HG02763 (cell line): ENCODE results near the gene INHBC.
A peak's percentile ranks its signal among the peaks of the same experiment; 100 is the strongest.

Experiments used
- ATAC-seq: cut with Tn5 transposase; IDR thresholded peaks from one replicate; pipeline ENCODE4 v1.9.1; 2021; ENCODE audit warnings: mild to moderate bottlenecking, moderate library complexity; ENCODE audit not compliant: unreplicated experiment

INHBC gene

DNA sequence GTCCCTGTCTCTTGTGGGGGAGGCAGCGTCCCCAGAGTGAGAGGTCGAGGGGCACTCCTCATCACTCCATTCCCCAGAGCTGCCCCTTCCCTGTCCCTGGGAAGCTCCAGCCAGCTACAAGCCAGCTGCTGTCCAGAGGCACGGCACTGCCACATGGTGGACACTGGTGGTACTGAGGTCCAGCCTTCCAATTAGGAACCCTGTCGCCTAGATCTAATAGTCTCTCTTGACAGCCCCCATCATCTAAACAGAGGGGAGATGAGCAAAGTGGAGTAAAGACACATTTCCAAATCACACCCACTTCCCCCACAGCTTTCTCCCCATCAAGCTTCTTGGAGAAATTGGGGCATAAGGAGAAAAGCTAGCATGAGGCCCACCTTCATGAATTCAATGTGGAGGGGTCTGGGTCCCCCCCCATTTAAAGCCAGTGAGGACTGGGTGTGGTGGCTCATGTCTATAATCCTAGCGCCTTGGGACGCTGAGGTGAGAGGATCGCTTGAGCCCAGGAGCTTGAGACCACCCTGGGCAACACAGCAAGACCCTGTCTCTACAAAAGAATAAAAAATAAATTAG is 18.4 kb downstream of the INHBC start:
- ATAC-seq = no peak

DNA sequence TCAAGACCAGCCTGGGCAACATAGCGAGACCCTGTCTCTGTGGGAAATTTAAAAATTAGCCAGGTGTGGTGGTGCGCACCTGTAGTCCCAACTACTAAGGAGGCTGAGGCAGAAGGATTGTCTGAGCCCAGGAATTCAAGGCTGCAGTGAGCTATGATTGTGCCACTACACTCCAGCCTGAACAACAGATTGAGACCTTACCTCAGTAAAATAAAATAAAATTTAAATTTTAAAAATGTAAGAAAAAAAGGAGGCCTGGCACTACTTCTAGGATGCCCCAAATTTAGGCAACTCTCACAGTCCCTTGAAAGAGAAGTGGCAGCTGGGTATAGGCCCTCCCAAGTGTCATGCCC is 19.6 kb downstream of the INHBC start:
- no peak for ATAC-seq

DNA sequence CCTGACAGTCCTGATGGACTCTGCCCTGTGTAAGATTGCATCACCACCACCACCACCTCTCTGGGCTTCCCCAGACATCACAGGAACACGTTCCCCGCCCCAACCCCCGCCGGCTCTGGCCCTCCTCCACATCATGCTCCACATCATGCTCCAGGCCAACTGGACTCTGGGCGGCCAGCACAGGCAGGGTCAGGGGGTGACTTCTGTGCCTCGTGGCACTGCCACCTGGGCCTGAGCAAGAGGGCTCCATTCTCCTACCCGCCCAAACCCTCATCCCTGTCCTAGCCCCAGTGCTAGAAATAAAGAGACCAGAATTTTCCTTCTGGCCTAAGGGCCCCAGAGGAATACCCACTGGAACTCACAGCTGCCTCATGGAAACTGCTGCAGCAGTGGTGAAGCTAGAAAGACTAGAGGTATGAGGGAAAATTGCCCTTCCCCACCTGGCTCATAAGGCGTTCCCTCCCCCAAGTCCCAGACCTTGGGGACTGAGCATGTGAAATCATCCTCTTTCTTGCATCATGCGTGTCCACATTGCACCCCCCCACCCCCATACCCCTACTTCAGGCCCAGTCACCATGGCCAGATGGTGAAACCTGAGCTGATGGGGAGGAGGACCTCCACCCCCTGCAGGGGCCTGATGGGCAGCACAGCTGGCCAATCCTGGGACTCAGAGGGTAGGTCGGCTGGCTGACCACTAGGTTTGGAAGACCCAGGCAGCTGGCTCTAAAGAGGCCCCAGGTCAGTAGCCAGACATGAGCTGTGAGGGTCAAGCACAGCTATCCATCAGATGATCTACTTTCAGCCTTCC is 20.2 kb downstream of the INHBC start, which contains the start of gene INHBE:
INHBE (plus strand) TSS at position 742 of the 808 bp plus-strand sequence. CDS start 230 bp downstream, outside the sequence.
- no peak for ATAC-seq

DNA sequence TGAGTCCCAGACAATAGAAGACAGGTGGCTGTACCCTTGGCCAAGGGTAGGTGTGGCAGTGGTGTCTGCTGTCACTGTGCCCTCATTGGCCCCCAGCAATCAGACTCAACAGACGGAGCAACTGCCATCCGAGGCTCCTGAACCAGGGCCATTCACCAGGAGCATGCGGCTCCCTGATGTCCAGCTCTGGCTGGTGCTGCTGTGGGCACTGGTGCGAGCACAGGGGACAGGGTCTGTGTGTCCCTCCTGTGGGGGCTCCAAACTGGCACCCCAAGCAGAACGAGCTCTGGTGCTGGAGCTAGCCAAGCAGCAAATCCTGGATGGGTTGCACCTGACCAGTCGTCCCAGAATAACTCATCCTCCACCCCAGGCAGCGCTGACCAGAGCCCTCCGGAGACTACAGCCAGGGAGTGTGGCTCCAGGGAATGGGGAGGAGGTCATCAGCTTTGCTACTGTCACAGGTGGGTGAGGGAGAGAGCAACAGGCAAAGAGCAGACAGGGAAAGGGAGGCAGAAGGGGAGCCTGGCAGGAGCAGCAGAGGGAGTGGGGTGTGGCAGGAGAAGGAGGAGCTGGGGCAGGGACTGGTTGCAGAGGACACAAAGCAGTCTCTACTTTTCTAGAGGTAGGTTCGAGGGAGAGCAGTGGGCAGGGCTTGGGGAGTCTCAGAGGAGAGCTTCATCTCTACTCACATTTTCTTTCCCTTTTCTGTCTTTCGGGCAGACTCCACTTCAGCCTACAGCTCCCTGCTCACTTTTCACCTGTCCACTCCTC is 21.0 kb downstream of the INHBC start:
- ATAC-seq = no peak

DNA sequence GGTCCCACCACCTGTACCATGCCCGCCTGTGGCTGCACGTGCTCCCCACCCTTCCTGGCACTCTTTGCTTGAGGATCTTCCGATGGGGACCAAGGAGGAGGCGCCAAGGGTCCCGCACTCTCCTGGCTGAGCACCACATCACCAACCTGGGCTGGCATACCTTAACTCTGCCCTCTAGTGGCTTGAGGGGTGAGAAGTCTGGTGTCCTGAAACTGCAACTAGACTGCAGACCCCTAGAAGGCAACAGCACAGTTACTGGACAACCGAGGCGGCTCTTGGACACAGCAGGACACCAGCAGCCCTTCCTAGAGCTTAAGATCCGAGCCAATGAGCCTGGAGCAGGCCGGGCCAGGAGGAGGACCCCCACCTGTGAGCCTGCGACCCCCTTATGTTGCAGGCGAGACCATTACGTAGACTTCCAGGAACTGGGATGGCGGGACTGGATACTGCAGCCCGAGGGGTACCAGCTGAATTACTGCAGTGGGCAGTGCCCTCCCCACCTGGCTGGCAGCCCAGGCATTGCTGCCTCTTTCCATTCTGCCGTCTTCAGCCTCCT is 21.6 kb downstream of the INHBC start:
- ATAC-seq = no peak

DNA sequence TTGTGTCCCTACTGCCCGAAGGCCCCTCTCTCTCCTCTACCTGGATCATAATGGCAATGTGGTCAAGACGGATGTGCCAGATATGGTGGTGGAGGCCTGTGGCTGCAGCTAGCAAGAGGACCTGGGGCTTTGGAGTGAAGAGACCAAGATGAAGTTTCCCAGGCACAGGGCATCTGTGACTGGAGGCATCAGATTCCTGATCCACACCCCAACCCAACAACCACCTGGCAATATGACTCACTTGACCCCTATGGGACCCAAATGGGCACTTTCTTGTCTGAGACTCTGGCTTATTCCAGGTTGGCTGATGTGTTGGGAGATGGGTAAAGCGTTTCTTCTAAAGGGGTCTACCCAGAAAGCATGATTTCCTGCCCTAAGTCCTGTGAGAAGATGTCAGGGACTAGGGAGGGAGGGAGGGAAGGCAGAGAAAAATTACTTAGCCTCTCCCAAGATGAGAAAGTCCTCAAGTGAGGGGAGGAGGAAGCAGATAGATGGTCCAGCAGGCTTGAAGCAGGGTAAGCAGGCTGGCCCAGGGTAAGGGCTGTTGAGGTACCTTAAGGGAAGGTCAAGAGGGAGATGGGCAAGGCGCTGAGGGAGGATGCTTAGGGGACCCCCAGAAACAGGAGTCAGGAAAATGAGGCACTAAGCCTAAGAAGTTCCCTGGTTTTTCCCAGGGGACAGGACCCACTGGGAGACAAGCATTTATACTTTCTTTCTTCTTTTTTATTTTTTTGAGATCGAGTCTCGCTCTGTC is 22.3 kb downstream of the INHBC start:
- ATAC-seq = no peak

DNA sequence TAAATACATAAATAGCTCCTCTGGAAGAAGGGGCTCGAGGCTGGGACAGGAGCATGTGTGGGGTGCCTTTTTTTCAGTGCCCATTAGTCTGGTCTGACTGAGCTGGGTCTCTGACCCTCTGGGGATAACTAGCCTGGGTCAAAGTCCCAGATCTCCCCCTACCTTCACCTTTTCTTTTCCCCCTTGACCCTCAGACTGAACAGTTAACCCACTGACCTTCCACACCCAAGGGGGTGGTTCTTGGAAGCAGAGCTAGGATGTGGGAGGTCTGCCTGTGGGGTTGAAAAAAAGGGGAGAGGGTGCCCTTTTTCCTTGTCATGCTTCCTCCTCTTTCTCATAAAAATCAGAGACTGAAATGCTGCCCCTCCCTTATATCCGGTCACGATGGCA is 24.1 kb downstream of the INHBC start:
- no peak for ATAC-seq

DNA sequence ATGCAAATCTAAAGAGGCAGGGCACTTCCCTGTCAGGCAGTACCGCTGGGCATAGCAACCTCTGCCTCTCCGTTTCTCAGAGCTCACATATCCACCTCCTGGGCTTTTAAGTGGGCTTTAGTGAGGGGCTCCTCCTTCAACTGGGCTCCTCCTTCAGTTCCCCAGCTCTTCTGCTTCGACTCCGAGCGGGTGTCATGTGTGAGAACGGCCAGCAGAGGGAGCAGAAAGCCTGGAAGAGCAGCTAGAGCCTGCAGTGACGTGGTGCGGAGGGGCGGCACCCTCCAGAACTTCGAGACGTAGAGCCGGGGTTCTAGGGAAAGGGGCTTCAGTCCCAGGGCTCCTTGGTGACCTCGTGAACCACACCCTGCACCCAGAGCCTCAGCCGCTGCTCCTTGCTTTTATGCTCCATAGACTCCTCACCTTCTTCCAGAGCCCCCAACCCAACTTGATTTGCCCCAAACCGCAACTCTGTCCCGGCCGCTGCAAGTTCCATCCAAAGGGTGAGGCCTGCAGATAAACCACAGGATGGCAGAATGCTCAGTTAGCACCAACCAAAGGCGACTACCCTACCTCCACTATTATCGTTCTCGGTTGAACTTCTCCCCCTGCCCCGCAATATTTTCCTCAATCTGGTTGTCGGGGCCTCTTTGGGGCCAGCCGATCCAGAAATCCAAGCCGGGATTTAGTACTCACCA is 24.6 kb downstream of the INHBC start:
- ATAC-seq = peak; percentile 52

DNA sequence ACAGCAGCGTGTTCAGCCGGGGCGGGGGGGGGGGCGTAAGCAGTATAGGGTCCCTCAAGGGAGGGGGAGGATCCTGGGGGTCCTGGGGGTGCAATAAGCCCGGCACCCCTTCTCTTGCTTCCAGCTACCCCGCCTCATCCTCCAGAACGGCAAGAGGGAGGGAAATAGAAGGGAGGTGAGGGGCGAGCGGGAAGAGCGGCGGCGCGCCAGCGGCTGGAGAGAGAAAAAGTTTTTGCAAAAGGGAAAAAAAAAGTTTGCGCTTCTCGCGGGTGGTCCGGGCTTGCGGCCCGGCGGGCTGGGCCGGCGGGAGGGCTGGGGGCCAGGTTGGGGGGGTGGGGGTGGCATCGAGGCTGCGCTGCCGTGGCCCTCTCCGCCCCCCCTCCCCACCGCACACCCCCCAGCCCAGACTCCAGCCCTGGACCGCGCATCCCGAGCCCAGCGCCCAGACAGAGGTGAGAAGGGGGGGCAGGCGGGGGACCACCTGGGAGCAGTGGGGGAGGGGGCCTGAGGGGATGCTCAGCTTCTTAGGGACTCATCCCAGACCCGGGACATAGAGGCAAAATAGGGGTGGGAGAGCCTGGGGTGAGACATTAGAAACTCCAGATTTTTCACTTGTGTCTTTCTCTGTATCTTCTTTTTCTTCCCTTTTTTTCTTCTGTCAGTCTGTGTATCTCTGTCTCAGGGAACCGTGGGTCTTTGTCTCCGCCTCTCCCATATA is 25.3 kb downstream of the INHBC start, which contains the start of gene GLI1:
GLI1 (plus strand) TSS at position 36 of the 718 bp plus-strand sequence. CDS start 3,907 bp downstream, outside the sequence.
- no peak for ATAC-seq

DNA sequence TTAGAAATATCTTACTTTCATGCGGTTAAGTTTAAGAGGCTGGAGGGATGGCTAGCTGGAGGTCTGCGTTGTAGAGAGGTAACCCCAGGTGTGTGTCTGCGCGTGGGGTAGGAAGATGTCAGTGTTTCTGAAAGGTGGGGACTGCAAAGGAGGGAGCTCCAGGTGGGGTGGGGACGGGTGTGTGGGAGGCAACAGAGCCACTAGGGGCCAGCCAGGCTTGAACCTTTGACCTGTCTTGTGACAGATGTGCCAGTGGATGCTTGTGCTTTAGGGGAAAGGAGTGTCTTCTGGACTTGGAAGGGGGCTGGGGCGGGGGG is 25.8 kb downstream of the INHBC start:
- no peak for ATAC-seq

DNA sequence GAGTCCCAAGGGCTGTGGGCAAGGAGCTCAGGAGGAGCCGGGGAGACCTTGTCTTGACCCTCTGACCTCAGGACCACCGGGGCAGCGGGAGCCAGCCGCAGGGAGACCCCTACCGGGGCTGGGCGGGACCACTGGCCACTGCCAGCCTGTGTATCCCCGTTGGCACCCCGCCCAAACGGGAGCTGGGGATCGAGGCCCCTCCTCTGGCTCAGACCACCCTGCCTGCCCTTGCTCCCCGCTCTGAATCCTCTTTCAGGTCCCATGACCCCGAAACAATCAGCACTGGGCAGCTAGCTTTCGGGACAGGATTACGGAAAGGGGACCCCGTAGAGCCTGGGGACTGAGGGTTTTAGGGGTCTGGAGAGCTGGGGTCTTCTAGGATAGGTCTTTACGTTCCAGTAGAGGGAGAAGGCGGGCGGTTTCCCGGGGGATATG is 26.3 kb downstream of the INHBC start:
- ATAC-seq = no peak

DNA sequence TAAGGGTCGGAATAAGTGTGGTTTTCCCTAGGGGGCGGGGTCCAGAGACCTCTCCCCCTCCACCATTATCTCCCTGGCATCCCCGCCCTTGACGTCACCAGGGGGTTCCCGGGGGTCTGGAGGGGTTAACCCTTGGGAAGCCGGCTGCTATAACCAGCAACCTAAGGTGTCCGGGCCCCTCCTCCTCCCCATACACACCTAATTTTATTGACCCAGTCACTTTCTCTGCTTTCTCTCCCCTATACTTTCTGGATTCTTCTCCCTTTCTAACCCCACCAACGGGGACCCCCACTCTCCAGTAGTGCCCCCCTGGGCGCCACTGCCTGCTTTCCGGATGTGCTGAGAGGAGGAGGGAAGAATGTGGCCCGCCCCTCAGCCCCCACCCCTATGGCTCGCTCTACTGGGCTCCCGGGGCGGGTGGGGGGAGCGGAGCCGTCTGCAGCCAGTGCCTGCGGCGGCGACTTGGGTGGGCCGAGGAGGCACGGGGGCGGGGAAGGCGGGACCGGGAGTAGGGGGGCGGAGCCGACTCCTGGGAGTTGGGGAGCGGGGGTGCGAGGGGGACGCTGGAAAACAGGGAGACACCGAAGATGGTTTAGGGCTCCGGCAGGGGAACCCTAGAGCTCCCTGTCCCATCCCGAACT is 26.8 kb downstream of the INHBC start:
- no peak for ATAC-seq

DNA sequence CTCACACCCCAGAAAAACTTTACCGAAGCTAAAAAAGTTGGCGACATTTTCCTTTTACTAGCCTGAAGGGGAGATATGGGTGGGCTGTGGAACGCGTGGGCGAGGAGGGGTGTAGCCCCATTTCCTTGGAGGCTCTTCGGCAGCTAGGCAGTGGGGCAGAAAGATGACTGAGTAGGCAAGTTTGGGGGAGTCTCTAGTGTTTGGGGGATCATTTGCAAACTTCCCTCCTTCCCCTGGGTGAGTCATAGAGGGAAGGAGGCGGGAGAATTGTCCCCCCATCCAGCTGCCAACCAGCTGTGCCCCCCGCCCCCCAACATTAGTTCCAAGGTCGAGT is 27.3 kb downstream of the INHBC start:
- ATAC-seq = no peak

DNA sequence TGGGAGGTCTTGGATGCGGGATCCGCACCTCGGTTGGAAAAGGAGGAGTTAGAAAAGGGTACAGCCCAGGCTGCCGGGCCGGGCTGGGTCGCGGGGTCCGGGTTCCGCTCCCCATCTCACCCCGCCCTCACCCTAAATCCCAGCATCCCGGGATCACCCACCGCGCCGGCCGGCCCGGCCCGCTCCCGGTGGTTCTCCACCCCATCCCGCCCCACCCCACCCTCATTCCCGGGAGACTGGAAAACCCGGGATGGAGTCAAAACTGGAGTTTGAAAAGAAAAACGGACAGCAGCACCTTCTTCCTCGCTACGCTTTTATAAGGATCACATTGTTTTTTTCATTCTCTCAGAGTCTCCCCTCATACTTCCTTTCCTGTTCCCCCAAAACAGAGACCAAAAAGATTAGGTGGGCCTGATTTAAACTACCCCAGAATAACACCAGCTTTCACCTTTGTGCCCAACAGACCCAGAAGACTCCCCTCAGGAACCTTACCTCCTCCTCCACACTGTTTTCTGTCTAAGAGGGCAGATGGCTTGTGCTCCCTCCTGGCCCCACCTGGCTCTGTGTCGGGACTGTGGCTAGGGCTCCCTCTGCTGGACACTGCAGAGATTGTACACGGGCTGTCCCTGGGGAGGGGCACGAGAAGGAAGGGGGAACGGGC is 27.8 kb downstream of the INHBC start:
- peak; percentile 62 for ATAC-seq

DNA sequence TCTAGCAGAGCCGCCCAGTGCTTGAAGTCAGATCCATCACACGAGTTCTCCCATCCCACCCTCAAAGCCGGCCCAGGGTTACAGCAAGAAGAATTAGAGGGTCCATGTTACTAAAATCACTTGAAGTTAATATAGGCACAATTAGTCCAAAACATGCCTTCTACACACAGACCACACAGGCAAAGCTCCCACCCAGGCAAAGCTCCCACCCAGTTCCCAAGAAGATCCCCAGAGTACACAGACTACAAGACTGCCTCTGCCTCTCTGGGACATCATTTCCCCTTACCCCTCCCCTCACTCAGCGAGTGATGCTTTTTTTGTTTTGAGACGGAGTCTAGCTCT is 28.3 kb downstream of the INHBC start:
- no peak for ATAC-seq

DNA sequence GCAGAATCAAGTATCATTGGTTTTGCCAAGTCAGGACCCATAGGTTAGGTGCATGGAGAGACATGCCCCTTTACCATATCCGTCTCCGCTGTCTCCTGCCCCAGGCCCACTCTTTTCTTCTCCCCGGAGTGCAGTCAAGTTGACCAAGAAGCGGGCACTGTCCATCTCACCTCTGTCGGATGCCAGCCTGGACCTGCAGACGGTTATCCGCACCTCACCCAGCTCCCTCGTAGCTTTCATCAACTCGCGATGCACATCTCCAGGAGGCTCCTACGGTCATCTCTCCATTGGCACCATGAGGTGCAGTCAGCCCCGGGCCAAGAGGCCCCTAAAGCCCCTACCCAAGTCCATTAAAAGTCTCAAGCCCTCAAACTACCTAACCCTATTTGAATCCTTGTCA is 30.0 kb downstream of the INHBC start:
- ATAC-seq = no peak

DNA sequence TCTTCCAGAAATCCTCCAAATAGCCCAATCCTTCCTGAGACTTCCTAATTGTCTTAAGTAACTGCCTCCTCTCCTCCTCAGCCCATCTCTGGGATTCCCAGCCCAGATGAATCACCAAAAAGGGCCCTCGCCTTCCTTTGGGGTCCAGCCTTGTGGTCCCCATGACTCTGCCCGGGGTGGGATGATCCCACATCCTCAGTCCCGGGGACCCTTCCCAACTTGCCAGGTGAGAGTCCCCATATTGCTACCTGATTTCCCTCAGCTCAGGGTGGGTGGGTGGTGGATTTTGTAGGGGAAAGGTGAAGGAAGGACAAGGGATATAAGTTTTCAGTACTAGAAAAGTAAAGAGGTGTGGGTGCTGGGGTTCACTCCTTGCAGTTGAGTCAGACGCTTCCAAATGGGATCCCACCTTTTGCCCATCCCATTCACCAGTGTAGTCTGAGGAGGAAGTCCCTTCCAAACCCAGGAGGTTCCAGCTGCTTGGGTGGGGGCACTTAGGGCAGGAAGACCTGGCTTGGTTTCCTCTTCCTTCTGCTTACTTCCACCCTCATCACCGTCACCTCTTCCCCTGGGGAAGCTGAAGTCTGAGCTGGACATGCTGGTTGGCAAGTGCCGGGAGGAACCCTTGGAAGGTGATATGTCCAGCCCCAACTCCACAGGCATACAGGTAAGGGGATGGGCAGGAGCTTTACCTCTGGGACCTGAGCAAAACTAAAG is 30.6 kb downstream of the INHBC start:
- ATAC-seq = no peak
